GM19467 (cell line): Measurements from ENCODE around the gene TRMT1.

Source experiments
- ATAC-seq: cut with Tn5 transposase; IDR thresholded peaks from one replicate; pipeline ENCODE4 v1.9.1; 2021; ENCODE audit warnings: mild to moderate bottlenecking, moderate library complexity; ENCODE audit not compliant: unreplicated experiment

The TRMT1 gene

GRCh38 chr19:13092606-13093235 is 23.8 kb downstream of the TRMT1 start:
- ATAC-seq: no peak

GRCh38 chr19:13092158-13092543 is 24.4 kb downstream of the TRMT1 start:
- ATAC-seq: no peak

DNA sequence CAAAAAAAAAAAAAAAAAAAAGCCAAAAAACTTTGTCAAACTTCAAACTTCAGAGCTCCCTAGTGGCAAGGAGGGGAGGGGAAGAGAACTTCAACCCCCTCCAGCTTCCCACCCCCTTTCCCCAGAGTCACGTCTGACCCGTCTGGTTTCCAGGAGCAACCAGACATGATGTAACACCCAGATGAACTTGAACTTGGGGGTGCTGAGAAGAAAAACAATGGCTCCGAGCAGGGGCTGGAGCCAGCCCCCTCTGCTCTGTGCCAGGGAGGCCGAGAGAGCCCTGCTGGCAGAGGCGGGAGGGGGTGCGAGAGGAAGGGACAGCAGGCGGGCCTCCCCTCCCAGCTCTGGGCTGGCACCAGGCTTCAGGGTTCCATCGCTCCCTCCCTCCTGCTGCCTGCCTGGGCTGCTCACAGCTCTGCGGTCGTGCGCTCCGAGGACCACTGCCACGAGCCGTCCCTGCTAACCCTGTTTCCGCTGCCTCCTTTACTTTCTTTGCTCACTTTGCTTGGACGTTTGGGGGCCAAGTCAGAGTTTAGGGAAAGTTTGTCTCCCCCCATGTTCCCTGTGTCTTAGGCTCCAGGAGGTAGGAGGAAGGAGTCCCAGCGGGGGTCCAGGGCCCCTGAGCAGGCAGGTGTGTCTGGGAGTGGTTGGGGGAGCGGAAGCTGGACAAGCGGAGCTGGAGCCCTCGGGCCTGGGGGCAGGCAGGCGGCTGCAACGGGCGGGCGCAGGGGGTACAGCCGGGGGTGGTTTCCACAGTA is 25.0 kb downstream of the TRMT1 start:
- ATAC-seq: no peak

- ATAC-seq: no peak
Measured at GRCh38 chr19:13090511-13091231, 25.9 kb downstream of the TRMT1 start.

GRCh38 chr19:13089857-13090507 is 26.6 kb downstream of the TRMT1 start:
- no peak for ATAC-seq

GRCh38 chr19:13089139-13089856 is 27.2 kb downstream of the TRMT1 start:
- ATAC-seq: no peak

DNA sequence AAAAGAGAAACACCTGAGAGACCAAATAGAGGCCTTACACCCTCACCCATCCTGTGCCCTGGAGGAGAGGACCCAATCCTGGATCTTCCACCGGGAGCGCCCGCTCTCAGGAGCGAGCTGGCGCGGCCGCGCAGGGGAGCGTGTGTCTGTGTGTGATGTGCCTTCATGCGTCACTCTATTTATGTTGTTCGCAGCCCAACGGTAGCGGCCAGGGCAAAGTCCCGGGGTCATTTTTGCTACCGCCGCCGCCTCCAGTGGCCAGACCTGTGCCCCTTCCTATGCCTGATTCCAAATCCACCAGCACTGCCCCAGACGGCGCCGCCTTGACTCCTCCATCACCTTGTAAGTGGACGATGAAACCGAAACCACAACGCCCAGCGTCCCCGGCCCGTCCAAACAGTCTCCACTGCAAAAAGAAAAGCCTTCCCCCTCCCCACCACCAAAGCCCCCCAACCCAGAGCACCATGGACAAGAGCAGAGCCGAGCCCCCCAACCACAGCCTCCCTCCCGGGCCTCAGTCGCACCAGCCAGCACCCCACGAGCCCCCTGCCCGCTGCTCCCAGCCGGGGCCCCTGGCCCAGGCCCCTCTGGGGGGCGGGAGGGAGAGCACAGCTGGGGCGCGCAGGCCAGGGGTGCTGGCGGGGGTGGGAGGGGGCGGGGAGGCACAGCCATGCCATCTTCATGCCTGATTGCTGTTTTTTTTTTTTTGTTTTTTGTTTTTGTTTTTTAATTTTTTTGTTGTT is 28.6 kb downstream of the TRMT1 start:
- no peak for ATAC-seq

- no peak for ATAC-seq
Measured at GRCh38 chr19:13087295-13087694, 29.2 kb downstream of the TRMT1 start.

GRCh38 chr19:13086341-13086740 is 30.2 kb downstream of the TRMT1 start:
- ATAC-seq: no peak

- ATAC-seq: no peak
Measured at GRCh38 chr19:13085666-13086065, 30.9 kb downstream of the TRMT1 start.

- ATAC-seq: no peak
Measured at GRCh38 chr19:13083627-13084026, 32.9 kb downstream of the TRMT1 start.

GRCh38 chr19:13083008-13083404 is 33.5 kb downstream of the TRMT1 start:
- ATAC-seq: no peak

- ATAC-seq: no peak
Measured at GRCh38 chr19:13082192-13083007, 34.1 kb downstream of the TRMT1 start.

GRCh38 chr19:13079542-13079986 is 37.0 kb downstream of the TRMT1 start:
- ATAC-seq: no peak

GRCh38 chr19:13078897-13079541 is 37.5 kb downstream of the TRMT1 start:
- ATAC-seq: no peak

- no peak for ATAC-seq
Measured at GRCh38 chr19:13078381-13078780, 38.2 kb downstream of the TRMT1 start.

GRCh38 chr19:13077240-13077639 is 39.3 kb downstream of the TRMT1 start:
- no peak for ATAC-seq

DNA sequence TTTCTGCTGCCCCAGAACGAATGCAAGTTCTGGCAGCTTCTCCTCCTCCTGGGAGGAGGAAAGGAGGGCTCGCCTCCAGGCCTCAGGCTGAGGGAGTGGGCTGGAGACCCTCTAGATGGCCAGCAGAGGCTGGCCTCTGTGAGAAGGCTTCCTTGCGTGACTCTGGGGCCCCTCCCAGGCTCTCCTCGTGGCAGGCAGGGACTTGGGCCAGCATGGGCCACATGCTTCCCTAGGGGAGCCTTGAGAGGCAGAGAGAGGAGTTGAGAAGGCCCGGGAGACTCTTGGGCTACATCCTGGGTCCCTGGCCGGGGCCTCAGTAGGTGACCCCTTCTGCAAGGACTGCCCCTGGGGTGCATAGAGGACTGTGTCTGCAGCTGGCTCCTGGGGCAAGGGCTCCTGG is 39.8 kb downstream of the TRMT1 start:
- ATAC-seq: no peak

DNA sequence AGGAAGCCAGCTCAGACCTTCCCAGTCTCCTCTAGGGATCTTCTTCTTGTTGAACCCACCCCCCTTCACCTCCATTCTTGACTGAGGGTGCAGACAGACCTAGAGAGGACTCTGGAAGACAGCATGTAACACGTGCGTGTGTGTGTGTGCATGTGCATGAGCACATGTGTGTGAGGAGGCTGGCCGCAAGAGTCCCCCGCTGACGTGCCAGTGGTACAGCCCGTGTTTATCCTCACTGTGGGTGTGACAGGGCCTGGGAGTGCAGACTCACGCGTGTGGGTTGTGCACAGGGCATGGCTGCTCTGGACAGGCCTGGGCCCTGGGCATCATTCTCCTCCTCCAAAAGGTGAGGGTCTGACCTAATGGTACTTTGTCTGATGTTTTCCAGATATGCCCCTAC is 40.2 kb downstream of the TRMT1 start:
- ATAC-seq: no peak
